Activated CD8-positive, alpha-beta memory T cell treated with anti-CD3 and anti-CD28 coated beads for 48 hours (primary cell): ENCODE results near the gene DLG2.

Source experiments
- DNase-seq, 3 experiments: peaks; one replicate each; pipeline ENCODE4 v3.0.0-alpha.2; 2020; ENCODE audit warnings: low read depth in 2 of 3, low spot score in 2 of 3

Gene DLG2

GRCh38 chr11:85572056-85572455 is 55.1 kb downstream of the DLG2 start:
- no peak for DNase-seq

GRCh38 chr11:85569525-85569924 is 57.6 kb downstream of the DLG2 start:
- DNase-seq: no peak

GRCh38 chr11:85558411-85558810 is 68.7 kb downstream of the DLG2 start:
- no peak for DNase-seq

- no peak for DNase-seq
These were observed 75.3 kb downstream of the DLG2 start for GRCh38 chr11:85551881-85552280.

- no peak for DNase-seq
These were observed 85.5 kb downstream of the DLG2 start for GRCh38 chr11:85541683-85542082.

- DNase-seq: no peak
These were observed 86.4 kb downstream of the DLG2 start for GRCh38 chr11:85540635-85541205.

- DNase-seq: no peak
These were observed 87.0 kb downstream of the DLG2 start for GRCh38 chr11:85540181-85540580.

- DNase-seq: no peak
These were observed 87.4 kb downstream of the DLG2 start for GRCh38 chr11:85539740-85540139.

GRCh38 chr11:85539029-85539689 is 88.0 kb downstream of the DLG2 start:
- no peak for DNase-seq

- DNase-seq: no peak
These were observed 90.7 kb downstream of the DLG2 start for GRCh38 chr11:85536438-85536837.

GRCh38 chr11:85534806-85535205 is 92.3 kb downstream of the DLG2 start:
- no peak for DNase-seq

GRCh38 chr11:85531191-85531897 is 95.8 kb downstream of the DLG2 start:
- no peak for DNase-seq

GRCh38 chr11:85530634-85531033 is 96.5 kb downstream of the DLG2 start:
- DNase-seq: no peak

- DNase-seq: no peak
These were observed 100.6 kb downstream of the DLG2 start for GRCh38 chr11:85526564-85526963.

GRCh38 chr11:85525686-85526085 is 101.5 kb downstream of the DLG2 start:
- DNase-seq: no peak

GRCh38 chr11:85517272-85517671 is 109.9 kb downstream of the DLG2 start:
- no peak for DNase-seq

GRCh38 chr11:85495918-85496317 is 131.2 kb downstream of the DLG2 start:
- no peak for DNase-seq

GRCh38 chr11:85494396-85494795 is 132.7 kb downstream of the DLG2 start:
- no peak for DNase-seq

GRCh38 chr11:85485902-85486301 is 141.2 kb downstream of the DLG2 start:
- DNase-seq: no peak

GRCh38 chr11:85483861-85484260 is 143.3 kb downstream of the DLG2 start:
- DNase-seq: no peak

- DNase-seq: no peak
These were observed 145.3 kb downstream of the DLG2 start for GRCh38 chr11:85481862-85482261.

- DNase-seq: no peak
These were observed 151.3 kb downstream of the DLG2 start for GRCh38 chr11:85475660-85476517.
